HG02798 (cell line): Measurements from ENCODE around the gene ARHGAP20.
"Not testable (repeated sequence)": the region's sequence is repeated elsewhere in the genome, so short reads cannot be mapped to it uniquely, and the experiment has no call there.

ENCODE experiments used
- ATAC-seq: cut with Tn5 transposase; IDR thresholded peaks from one replicate; pipeline ENCODE4 v1.9.1; 2021; ENCODE audit warnings: mild to moderate bottlenecking; ENCODE audit not compliant: unreplicated experiment, poor library complexity

ARHGAP20 gene

GRCh38 chr11:110716361-110716760 is 4.1 kb upstream of the ARHGAP20 start:
- no peak for ATAC-seq

GRCh38 chr11:110715541-110715940 is 3.3 kb upstream of the ARHGAP20 start:
- ATAC-seq = no peak

GRCh38 chr11:110713449-110713776 is 1.2 kb upstream of the ARHGAP20 start:
- no peak for ATAC-seq

GRCh38 chr11:110712659-110713448 is 617 bp upstream of the ARHGAP20 start:
- no peak for ATAC-seq

- no peak for ATAC-seq
Observed at GRCh38 chr11:110711448-110711775, 825 bp downstream of the ARHGAP20 start.

GRCh38 chr11:110710628-110711381 is 1.4 kb downstream of the ARHGAP20 start:
- no peak for ATAC-seq

GRCh38 chr11:110704210-110704864 is 7.9 kb downstream of the ARHGAP20 start:
- ATAC-seq = no peak

GRCh38 chr11:110691926-110692325 is 20.3 kb downstream of the ARHGAP20 start:
- no peak for ATAC-seq

GRCh38 chr11:110689306-110689705 is 22.9 kb downstream of the ARHGAP20 start:
- ATAC-seq = no peak

GRCh38 chr11:110679323-110679975 is 32.8 kb downstream of the ARHGAP20 start:
- ATAC-seq = no peak

- ATAC-seq = no peak
Observed at GRCh38 chr11:110675548-110675947, 36.7 kb downstream of the ARHGAP20 start.

- ATAC-seq = no peak
Observed at GRCh38 chr11:110665689-110666465, 46.4 kb downstream of the ARHGAP20 start.

- no peak for ATAC-seq
Observed at GRCh38 chr11:110655967-110656366, 56.3 kb downstream of the ARHGAP20 start.

GRCh38 chr11:110654456-110654855 is 57.8 kb downstream of the ARHGAP20 start:
- no peak for ATAC-seq

GRCh38 chr11:110645253-110645652 is 67.0 kb downstream of the ARHGAP20 start:
- ATAC-seq = no peak

GRCh38 chr11:110634370-110634769 is 77.9 kb downstream of the ARHGAP20 start:
- ATAC-seq = no peak

- no peak for ATAC-seq
Observed at GRCh38 chr11:110631551-110631950, 80.7 kb downstream of the ARHGAP20 start.

GRCh38 chr11:110629594-110629993 is 82.6 kb downstream of the ARHGAP20 start:
- ATAC-seq = no peak

GRCh38 chr11:110621826-110622225 is 90.4 kb downstream of the ARHGAP20 start:
- no peak for ATAC-seq

GRCh38 chr11:110619366-110619765 is 92.9 kb downstream of the ARHGAP20 start:
- ATAC-seq = not testable (repeated sequence)
